ENCODE measurements around the gene P2RY12. TPM values are rescaled to one million over a fixed set of nuclear protein-coding genes. Genes with fewer than 3 reads are reported as not detected.

Gene P2RY12
- polyA plus RNA-seq, 4 donors, result 0.55 to 2.8 (median 0.99) TPM

GRCh38 chr3:151350656-151351055 lies 33.9 kb downstream of the P2RY12 start:
- no peak for DNase-seq (ENCODE audit: low read depth in 4 of 4, low spot score in 3 of 4)

- no peak for DNase-seq (ENCODE audit: low read depth in 4 of 4, low spot score in 3 of 4)
Measured at GRCh38 chr3:151347432-151347831, 37.1 kb downstream of the P2RY12 start.

GRCh38 chr3:151346292-151346691 lies 38.3 kb downstream of the P2RY12 start:
- no peak for DNase-seq (ENCODE audit: low read depth in 4 of 4, low spot score in 3 of 4)

GRCh38 chr3:151345859-151346258 lies 38.7 kb downstream of the P2RY12 start:
- DNase-seq (ENCODE audit: low read depth in 4 of 4, low spot score in 3 of 4), result no peak

- no peak for DNase-seq (ENCODE audit: low read depth in 4 of 4, low spot score in 3 of 4)
Measured at GRCh38 chr3:151331696-151332095, 52.9 kb downstream of the P2RY12 start.

- DNase-seq (ENCODE audit: low read depth in 4 of 4, low spot score in 3 of 4), result no peak
Measured at GRCh38 chr3:151330899-151331298, 53.7 kb downstream of the P2RY12 start.

- no peak for DNase-seq (ENCODE audit: low read depth in 4 of 4, low spot score in 3 of 4)
Measured at GRCh38 chr3:151330379-151330778, 54.2 kb downstream of the P2RY12 start.

GRCh38 chr3:151329363-151329762 lies 55.2 kb downstream of the P2RY12 start, which contains the start of gene P2RY13:
Gene P2RY13 (minus strand): TSS chr3:151329549. CDS start chr3:151329528, 21 bp downstream.
- no peak for DNase-seq (ENCODE audit: low read depth in 4 of 4, low spot score in 3 of 4)

GRCh38 chr3:151328298-151328995 lies 56.1 kb downstream of the P2RY12 start:
- no peak for DNase-seq (ENCODE audit: low read depth in 4 of 4, low spot score in 3 of 4)

GRCh38 chr3:151327571-151328198 lies 56.9 kb downstream of the P2RY12 start:
- DNase-seq (ENCODE audit: low read depth in 4 of 4, low spot score in 3 of 4), result no peak

- DNase-seq (ENCODE audit: low read depth in 4 of 4, low spot score in 3 of 4), result no peak
Measured at GRCh38 chr3:151322511-151322910, 62.0 kb downstream of the P2RY12 start.

GRCh38 chr3:151321526-151321925 lies 63.0 kb downstream of the P2RY12 start:
- DNase-seq (ENCODE audit: low read depth in 4 of 4, low spot score in 3 of 4), result no peak

GRCh38 chr3:151320131-151320530 lies 64.4 kb downstream of the P2RY12 start:
- no peak for DNase-seq (ENCODE audit: low read depth in 4 of 4, low spot score in 3 of 4)

GRCh38 chr3:151319628-151320027 lies 64.9 kb downstream of the P2RY12 start:
- no peak for DNase-seq (ENCODE audit: low read depth in 4 of 4, low spot score in 3 of 4)

- DNase-seq (ENCODE audit: low read depth in 4 of 4, low spot score in 3 of 4), result no peak
Measured at GRCh38 chr3:151318991-151319390, 65.6 kb downstream of the P2RY12 start.

GRCh38 chr3:151318313-151318712 lies 66.2 kb downstream of the P2RY12 start:
- DNase-seq (ENCODE audit: low read depth in 4 of 4, low spot score in 3 of 4), result no peak

GRCh38 chr3:151316267-151316991 lies 68.1 kb downstream of the P2RY12 start, which contains the start of gene GPR87:
Gene GPR87 (minus strand): TSS chr3:151316820. CDS start chr3:151300100, 16,720 bp downstream.
- DNase-seq (ENCODE audit: low read depth in 4 of 4, low spot score in 3 of 4), result no peak

- DNase-seq (ENCODE audit: low read depth in 4 of 4, low spot score in 3 of 4), result no peak
Measured at GRCh38 chr3:151315846-151316245, 68.7 kb downstream of the P2RY12 start.

GRCh38 chr3:151315136-151315535 lies 69.4 kb downstream of the P2RY12 start:
- DNase-seq (ENCODE audit: low read depth in 4 of 4, low spot score in 3 of 4), result no peak

- DNase-seq (ENCODE audit: low read depth in 4 of 4, low spot score in 3 of 4), result no peak
Measured at GRCh38 chr3:151314593-151314992, 70.0 kb downstream of the P2RY12 start.

- DNase-seq (ENCODE audit: low read depth in 4 of 4, low spot score in 3 of 4), result no peak
Measured at GRCh38 chr3:151314137-151314536, 70.4 kb downstream of the P2RY12 start.

All from right renal pelvis (tissue), 4 donors.